Measurements from ENCODE around the gene GNAI3. TPM values are rescaled to one million over a fixed set of nuclear protein-coding genes. Genes with fewer than 3 reads are reported as not detected.

Gene GNAI3
- total RNA-seq, 1 experiment from 2014 or later, result 6.8 TPM

- Histone ChIP-seq H3K36me3 (ENCODE audit: low read depth, low read length) (no peaks in the 10 kb centered on the region), H3K9ac (ENCODE audit: low read length) (no peak overlapping the region), H3K9me3 (ENCODE audit: low read length) (no peaks in the 10 kb centered on the region), H3F3A (ENCODE audit: low read length, unreplicated experiment) (no peaks in the 10 kb centered on the region), H3K4me3 (ENCODE audit: low read length) (no peak overlapping the region), H3K4me2 (ENCODE audit: low read length) (no peak overlapping the region), H3K27me3 (ENCODE audit: low read length) (no peaks in the 10 kb centered on the region), H3K79me2 (ENCODE audit: low read length) (no peaks in the 10 kb centered on the region), H4K20me1 (ENCODE audit: low read length) (no peaks in the 10 kb centered on the region), H3K27ac (ENCODE audit: low read length) (no peak overlapping the region), H3K4me1 (ENCODE audit: insufficient read depth, low read length) (peaks cover 41% of the 10 kb centered on the region), H2AFZ (ENCODE audit: low read length) (no peak overlapping the region), H3K9me2 (replicated peaks; ENCODE audit: low read length) (no peaks in the 10 kb centered on the region)
- POLR2A ChIA-PET (ENCODE audit: unreplicated experiment), result no interaction called here
- CTCF ChIA-PET, result interaction anchor here (0.7 to 4.6 kb wide), 2 partner anchors 12 to 296 kb away, joined by 3 to 31 read pairs; no protein-coding TSS in a partner anchor
- no TSS peak for BruUV-seq (replicated peaks)
- no peak for ATAC-seq
- no peak for TF ChIP-seq EZH2phosphoT487 (IDR thresholded peaks at IDR 0.05; ENCODE audit: borderline replicate concordance, low read length)
- TF ChIP-seq EZH2 (IDR thresholded peaks at IDR 0.05; ENCODE audit: low read length, unreplicated experiment), result no peak
- TF ChIP-seq, protein P1, sequence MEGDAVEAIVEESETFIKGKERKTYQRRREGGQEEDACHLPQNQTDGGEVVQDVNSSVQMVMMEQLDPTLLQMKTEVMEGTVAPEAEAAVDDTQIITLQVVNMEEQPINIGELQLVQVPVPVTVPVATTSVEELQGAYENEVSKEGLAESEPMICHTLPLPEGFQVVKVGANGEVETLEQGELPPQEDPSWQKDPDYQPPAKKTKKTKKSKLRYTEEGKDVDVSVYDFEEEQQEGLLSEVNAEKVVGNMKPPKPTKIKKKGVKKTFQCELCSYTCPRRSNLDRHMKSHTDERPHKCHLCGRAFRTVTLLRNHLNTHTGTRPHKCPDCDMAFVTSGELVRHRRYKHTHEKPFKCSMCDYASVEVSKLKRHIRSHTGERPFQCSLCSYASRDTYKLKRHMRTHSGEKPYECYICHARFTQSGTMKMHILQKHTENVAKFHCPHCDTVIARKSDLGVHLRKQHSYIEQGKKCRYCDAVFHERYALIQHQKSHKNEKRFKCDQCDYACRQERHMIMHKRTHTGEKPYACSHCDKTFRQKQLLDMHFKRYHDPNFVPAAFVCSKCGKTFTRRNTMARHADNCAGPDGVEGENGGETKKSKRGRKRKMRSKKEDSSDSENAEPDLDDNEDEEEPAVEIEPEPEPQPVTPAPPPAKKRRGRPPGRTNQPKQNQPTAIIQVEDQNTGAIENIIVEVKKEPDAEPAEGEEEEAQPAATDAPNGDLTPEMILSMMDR (conservative IDR thresholded peaks at IDR 0.05; ENCODE audit: low read depth, low read length), result no peak
- peak; percentile 41 for DNase-seq
- intact Hi-C loops (cut with micrococcal nuclease), result no loop called here
These were observed 104.0 kb downstream of the GNAI3 start for GRCh38 chr1:109652402-109652801.

DNA sequence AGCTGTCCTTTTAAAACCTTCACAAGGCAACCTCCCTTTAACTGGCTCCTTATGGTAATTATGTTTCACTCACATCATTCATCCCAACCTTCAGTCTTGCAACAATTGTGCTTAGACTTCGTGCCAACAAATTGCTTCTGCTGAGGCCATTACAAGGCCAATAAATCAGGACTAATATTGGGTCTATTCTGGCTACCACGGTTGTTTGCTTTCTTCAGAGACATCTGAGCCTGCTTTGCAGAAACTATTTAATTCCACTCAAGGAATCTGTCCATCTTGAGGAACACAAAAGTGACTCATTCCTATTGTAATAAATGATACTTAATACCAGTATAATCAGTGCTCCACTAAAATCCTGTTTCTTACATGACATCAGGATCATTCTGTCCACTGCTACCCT lies 104.9 kb downstream of the GNAI3 start:
- H2AFZ ChIP-seq (ENCODE audit: low read length), result no peak overlapping the region
- H3K4me2 ChIP-seq (ENCODE audit: low read length), result peak overlapping the region; percentile 37; the same call in 1 of the 2 replicates
- H3K9ac ChIP-seq (ENCODE audit: low read length), result no peak overlapping the region
- H3K4me1 ChIP-seq (ENCODE audit: insufficient read depth, low read length), result peaks cover 41% of the 10 kb centered on the region
- TF ChIP-seq EZH2phosphoT487 (IDR thresholded peaks at IDR 0.05; ENCODE audit: borderline replicate concordance, low read length) (no peak), EZH2 (IDR thresholded peaks at IDR 0.05; ENCODE audit: low read length, unreplicated experiment) (no peak)
- TF ChIP-seq, protein P1 (conservative IDR thresholded peaks at IDR 0.05; ENCODE audit: low read depth, low read length), result no peak
- DNase-seq (peak; percentile 54), ATAC-seq (no peak; the same call in 1 of the 2 replicates)
- CTCF ChIA-PET, result interaction anchor here (0.6 to 4.6 kb wide), 2 partner anchors 13 to 107 kb away, joined by 3 to 31 read pairs; no protein-coding TSS in a partner anchor
- H3K27me3 ChIP-seq (ENCODE audit: low read length), result no peaks in the 10 kb centered on the region
- intact Hi-C loops (cut with micrococcal nuclease), result no loop called here
- no peaks in the 10 kb centered on the region for H3K36me3 ChIP-seq (ENCODE audit: low read depth, low read length)
- no peaks in the 10 kb centered on the region for H3K9me3 ChIP-seq (ENCODE audit: low read length)
- no peaks in the 10 kb centered on the region for H3K79me2 ChIP-seq (ENCODE audit: low read length)
- no peaks in the 10 kb centered on the region for H4K20me1 ChIP-seq (ENCODE audit: low read length)
- H3K4me3 ChIP-seq (ENCODE audit: low read length), result no peak overlapping the region
- no peaks in the 10 kb centered on the region for H3F3A ChIP-seq (ENCODE audit: low read length, unreplicated experiment)
- no peaks in the 10 kb centered on the region for H3K9me2 ChIP-seq (replicated peaks; ENCODE audit: low read length)
- BruUV-seq (replicated peaks), result no TSS peak
- POLR2A ChIA-PET (ENCODE audit: unreplicated experiment), result interaction anchor here (0.6 kb wide), 1 partner anchor 86 kb away, joined by 3 read pairs; no protein-coding TSS in a partner anchor
- no peak overlapping the region for H3K27ac ChIP-seq (ENCODE audit: low read length)

GRCh38 chr1:109654519-109654918 lies 106.1 kb downstream of the GNAI3 start:
- H3K4me2 ChIP-seq (ENCODE audit: low read length), result no peak overlapping the region
- ChIA-PET CTCF (no interaction called here), POLR2A (ENCODE audit: unreplicated experiment) (no interaction called here)

More at GRCh38 chr1:109654519-109654918, 106.1 kb downstream of the GNAI3 start:
- ATAC-seq (no peak), DNase-seq (no peak)
- H3K36me3 ChIP-seq (ENCODE audit: low read depth, low read length), result no peaks in the 10 kb centered on the region
- no peak overlapping the region for H2AFZ ChIP-seq (ENCODE audit: low read length)
- H3K9ac ChIP-seq (ENCODE audit: low read length), result no peak overlapping the region
- H3K27ac ChIP-seq (ENCODE audit: low read length), result no peak overlapping the region
- no TSS peak for BruUV-seq (replicated peaks)
- TF ChIP-seq, protein P1 (conservative IDR thresholded peaks at IDR 0.05; ENCODE audit: low read depth, low read length), result no peak
- TF ChIP-seq EZH2 (IDR thresholded peaks at IDR 0.05; ENCODE audit: low read length, unreplicated experiment) (no peak), EZH2phosphoT487 (IDR thresholded peaks at IDR 0.05; ENCODE audit: borderline replicate concordance, low read length) (no peak)
- no peak overlapping the region for H3K4me3 ChIP-seq (ENCODE audit: low read length)
- no peaks in the 10 kb centered on the region for H3F3A ChIP-seq (ENCODE audit: low read length, unreplicated experiment)
- no peaks in the 10 kb centered on the region for H3K9me3 ChIP-seq (ENCODE audit: low read length)
- H4K20me1 ChIP-seq (ENCODE audit: low read length), result no peaks in the 10 kb centered on the region
- intact Hi-C loops (cut with micrococcal nuclease), result no loop called here
- no peaks in the 10 kb centered on the region for H3K9me2 ChIP-seq (replicated peaks; ENCODE audit: low read length)
- no peaks in the 10 kb centered on the region for H3K27me3 ChIP-seq (ENCODE audit: low read length)
- peaks cover 38% of the 10 kb centered on the region for H3K4me1 ChIP-seq (ENCODE audit: insufficient read depth, low read length)
- H3K79me2 ChIP-seq (ENCODE audit: low read length), result no peaks in the 10 kb centered on the region

All from PC-3 (cell line).